Thyroid gland (tissue), 4 donors: ENCODE data around the gene FAM20A. TPM values are rescaled to one million over a fixed set of nuclear protein-coding genes. Genes with fewer than 3 reads are reported as not detected.
"Not testable (repeated sequence)": the region's sequence is repeated elsewhere in the genome, so short reads cannot be mapped to it uniquely, and the experiment has no call there.

Experiments
- DNase-seq, 2 donors: peaks; one replicate each; pipeline ENCODE4 v3.0.0-alpha.2; 2019
- H3K27ac ChIP-seq, 3 donors: fragments of 200-600 bp; sonication (generic); 1 replicate in 2 of 3; 2 replicates in 1 of 3; pipeline ENCODE4 v1.5.1; 2016 to 2019; ENCODE audit warnings: mild to moderate bottlenecking in 1 of 3, moderate library complexity in 1 of 3
- H3K27me3 ChIP-seq: fragments of 200-600 bp; sonication (generic); one replicate; pipeline ENCODE4 v1.5.1; 2019
- H3K36me3 ChIP-seq, 2 donors: fragments of 200-600 bp; sonication (generic); one replicate each; pipeline ENCODE4 v1.5.1; 2016 to 2019
- H3K4me1 ChIP-seq, 2 donors: fragments of 200-600 bp; sonication (generic); one replicate each; pipeline ENCODE4 v1.5.1; 2017 to 2019
- H3K4me3 ChIP-seq, 3 donors: fragments of 200-600 bp; sonication (generic); replicated peaks in 1 of 3; 1 replicate in 2 of 3; 2 replicates in 1 of 3; pipeline ENCODE4 v1.5.1; 2016; ENCODE audit warnings: mild to moderate bottlenecking in 1 of 3
- H3K9me3 ChIP-seq: fragments of 200-600 bp; sonication (generic); one replicate; pipeline ENCODE4 v1.5.1; 2017
- CTCF ChIP-seq, 6 experiments: fragments of 200-600 bp in 3 of 6; fragments of 450-650 bp in 3 of 6; sonication (generic) in 3 of 6; IDR thresholded peaks; one replicate each; pipeline ENCODE4 v1.5.1; 2016 to 2019; ENCODE audit warnings: antibody characterized with exemption in 6 of 6, mild to moderate bottlenecking in 2 of 6, inconsistent platforms in 1 of 6, moderate library complexity in 1 of 6
- POLR2A ChIP-seq, 2 donors: fragments of 450-650 bp; IDR thresholded peaks; one replicate each; pipeline ENCODE4 v1.6.1; 2017; ENCODE audit warnings: antibody characterized with exemption in 2 of 2, mild to moderate bottlenecking in 2 of 2, moderate library complexity in 1 of 2
- WGBS, 2 donors: methylation state at CpG; one replicate each; pipeline ENCODE4 v1.1.5; 2017; 5-methylcytosine and 5-hydroxymethylcytosine counted together
- intact Hi-C: fragments of 100-400 bp; cut with DNase I; formaldehyde crosslinking; loops from one replicate; pipeline ENCODE4 v1.15.1; 2023
- total RNA-seq, 4 donors: library from RNA; depleted of rRNA; stranded (reverse); fragments of >200 nt; gene quantifications; one replicate each; pipeline ENCODE4 v1.2.3, GENCODE V29; 2016

The FAM20A gene
- total RNA-seq, 4 donors from 2014 or later: 7.6 to 20.8 (median 14.1) TPM

DNA sequence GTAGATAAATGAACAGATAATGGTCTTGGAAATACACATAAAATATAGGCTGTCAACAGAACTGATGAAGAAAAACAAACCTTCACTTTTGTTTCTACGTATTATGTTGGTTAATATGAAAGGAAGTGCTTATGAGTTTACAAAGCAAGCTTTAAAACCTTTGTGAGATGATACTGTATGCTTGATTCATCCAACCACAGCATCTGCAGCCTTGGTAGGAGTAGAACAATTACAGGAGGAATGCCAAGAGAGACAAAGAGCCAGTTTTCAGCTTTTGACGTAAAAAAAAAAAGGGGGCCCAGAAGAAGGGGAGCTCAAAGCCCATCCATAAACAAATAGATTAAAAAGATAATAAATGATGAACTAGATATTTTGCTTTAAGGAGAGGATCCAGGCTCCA is 13.3 kb downstream of the FAM20A start:
- Histone ChIP-seq H3K27ac (peak overlapping the region in 1 of 3 donors; percentile 27), H3K9me3 (no peaks in the 10 kb centered on the region), H3K4me1 (peaks cover 21 to 34% of the 10 kb centered on the region in 2 donors), H3K36me3 (no peaks in the 10 kb centered on the region), H3K27me3 (no peaks in the 10 kb centered on the region), H3K4me3 (no peak overlapping the region)
- DNase-seq: no peak
- intact Hi-C loops: no loop called here
- TF ChIP-seq CTCF (IDR thresholded peaks at IDR 0.05) (no peak), POLR2A (IDR thresholded peaks at IDR 0.05) (no peak)
- WGBS, 2 donors: 88 to 90% methylated on average over 2 of the region's 2 CpGs

- intact Hi-C loops: no loop called here
- Histone ChIP-seq H3K27me3 (no peaks in the 10 kb centered on the region), H3K9me3 (no peaks in the 10 kb centered on the region), H3K27ac (peak overlapping the region in 2 of 3 donors; percentile 27 to 40), H3K4me3 (no peak overlapping the region), H3K36me3 (no peaks in the 10 kb centered on the region), H3K4me1 (peaks cover 25 to 36% of the 10 kb centered on the region in 2 donors)
- TF ChIP-seq POLR2A (IDR thresholded peaks at IDR 0.05) (no peak), CTCF (IDR thresholded peaks at IDR 0.05) (no peak)
- 32 to 44% methylated on average over 5 of the region's 5 CpGs for whole genome bisulfite sequencing, 2 donors
- DNase-seq: peak; percentile 48 to 53
Measured at GRCh38 chr17:68587026-68587425, 14.1 kb downstream of the FAM20A start.

DNA sequence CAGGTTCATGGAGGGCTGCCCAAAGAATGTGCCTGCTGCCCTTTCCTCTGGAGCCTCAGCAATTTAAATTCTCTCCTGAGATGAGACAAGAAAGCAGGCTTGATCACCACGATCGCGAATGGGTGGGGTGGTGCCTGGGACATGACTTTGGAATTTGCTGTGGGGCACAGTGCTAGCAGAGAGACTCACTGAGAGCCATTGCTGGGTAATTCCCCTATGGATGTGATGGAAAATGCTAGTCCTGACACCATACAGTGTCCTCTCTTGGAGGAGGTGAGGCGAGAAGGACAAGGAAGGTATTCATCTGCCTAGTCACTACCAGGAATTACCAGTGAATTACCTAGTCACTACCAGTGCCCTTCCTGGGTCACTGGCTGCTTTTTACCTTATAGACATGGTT is 15.5 kb downstream of the FAM20A start:
- no peak overlapping the region for H3K4me3 ChIP-seq
- peak overlapping the region; percentile 27 to 32 (median 27) for H3K27ac ChIP-seq
- H3K9me3 ChIP-seq: no peaks in the 10 kb centered on the region
- peaks cover 36 to 47% of the 10 kb centered on the region in 2 donors for H3K4me1 ChIP-seq
- intact Hi-C loops: no loop called here
- no peaks in the 10 kb centered on the region for H3K27me3 ChIP-seq
- TF ChIP-seq CTCF (IDR thresholded peaks at IDR 0.05) (no peak), POLR2A (IDR thresholded peaks at IDR 0.05) (no peak)
- H3K36me3 ChIP-seq: no peaks in the 10 kb centered on the region
- no peak for DNase-seq
- 32 to 71% methylated on average over 4 of the region's 4 CpGs for WGBS, 2 donors

- WGBS, 2 donors: 88 to 96% methylated on average over 5 of the region's 5 CpGs
- intact Hi-C loops: no loop called here
- Histone ChIP-seq H3K27me3 (no peaks in the 10 kb centered on the region), H3K4me1 (peaks cover 45 to 56% of the 10 kb centered on the region in 2 donors), H3K4me3 (no peak overlapping the region), H3K27ac (no peak overlapping the region), H3K9me3 (no peaks in the 10 kb centered on the region), H3K36me3 (no peaks in the 10 kb centered on the region)
- no peak for DNase-seq
- TF ChIP-seq POLR2A (IDR thresholded peaks at IDR 0.05) (no peak), CTCF (IDR thresholded peaks at IDR 0.05) (no peak)
Measured at GRCh38 chr17:68584581-68585303, 16.4 kb downstream of the FAM20A start.

GRCh38 chr17:68582867-68583266 is 18.3 kb downstream of the FAM20A start:
- Histone ChIP-seq H3K27ac (peak overlapping the region in 1 of 3 donors; percentile 81), H3K4me1 (peaks cover 59 to 71% of the 10 kb centered on the region in 2 donors)
- 58 to 66% methylated on average over 6 of the region's 6 CpGs for WGBS, 2 donors
- DNase-seq, H3K9me3 ChIP-seq, H3K4me3 ChIP-seq, H3K27me3 ChIP-seq, H3K36me3 ChIP-seq, intact Hi-C loops: not testable (repeated sequence)
